GM23338 (cell line): ENCODE measurements around the gene GALM.

Experiments
- CREB1 ChIP-seq: fragments of 250-450 bp; sonication (Bioruptor Pico); IDR thresholded peaks from 2 replicates; pipeline ENCODE4 v1.5.0; 2020; ENCODE audit warnings: low read depth, mild to moderate bottlenecking, moderate library complexity
- CTCF ChIP-seq, 2 experiments: fragments of 200-600 bp in 1 of 2; sonication (generic) in 1 of 2; conservative IDR thresholded peaks; 2 replicates each; pipeline versions ENCODE4 v1.5.1 to v1.6.1; 2016 to 2017; ENCODE audit warnings: antibody characterized with exemption in 2 of 2, low read depth in 2 of 2, mild to moderate bottlenecking in 2 of 2, moderate library complexity in 1 of 2
- ETS1 ChIP-seq: IDR thresholded peaks from 2 replicates; pipeline ENCODE4 v1.6.1; 2016; ENCODE audit warnings: antibody characterized with exemption
- EZH2 ChIP-seq: fragments of 200-600 bp; sonication (generic); IDR thresholded peaks from one replicate; pipeline ENCODE4 v1.8.0; 2017; ENCODE audit warnings: antibody characterized with exemption, mild to moderate bottlenecking, low read depth; ENCODE audit not compliant: unreplicated experiment
- EZH2phosphoT487 ChIP-seq: fragments of 200-600 bp; sonication (generic); IDR thresholded peaks from one replicate; pipeline ENCODE4 v1.8.1; 2018; ENCODE audit warnings: antibody characterized with exemption; ENCODE audit not compliant: unreplicated experiment
- JUNB ChIP-seq: IDR thresholded peaks from one replicate; pipeline ENCODE4 v1.6.1; 2016; ENCODE audit warnings: antibody characterized with exemption; ENCODE audit not compliant: unreplicated experiment
- NANOG ChIP-seq: IDR thresholded peaks from 2 replicates; pipeline ENCODE4 v1.6.1; 2016; ENCODE audit warnings: antibody characterized with exemption, borderline replicate concordance
- POLR2AphosphoS5 ChIP-seq: IDR thresholded peaks from 2 replicates; pipeline ENCODE4 v1.6.1; 2016; ENCODE audit warnings: antibody characterized with exemption, low read depth
- REST ChIP-seq: IDR thresholded peaks from one replicate; pipeline ENCODE4 v1.6.1; 2018; ENCODE audit warnings: antibody characterized with exemption; ENCODE audit not compliant: unreplicated experiment
- ZNF331 ChIP-seq: fragments of 250-450 bp; sonication (Bioruptor Pico); IDR thresholded peaks from 2 replicates; pipeline ENCODE4 v1.5.0; 2020; ENCODE audit warnings: low read depth, mild to moderate bottlenecking, moderate library complexity
- ZNF462 ChIP-seq: fragments of 250-450 bp; sonication (Bioruptor Pico); IDR thresholded peaks from 2 replicates; pipeline ENCODE4 v1.5.0; 2020; ENCODE audit warnings: mild to moderate bottlenecking, moderate library complexity

- no peak for TF ChIP-seq CTCF (conservative IDR thresholded peaks at IDR 0.05; ENCODE audit: low read depth in 2 of 2)
- no peak for TF ChIP-seq CREB1
- no peak for TF ChIP-seq POLR2AphosphoS5
- TF ChIP-seq JUNB: no peak
- TF ChIP-seq REST: no peak
- TF ChIP-seq EZH2: no peak
- no peak for TF ChIP-seq EZH2phosphoT487
- TF ChIP-seq ZNF331 (CRISPR knock-in tag): no peak
- no peak for TF ChIP-seq ETS1
- no peak for TF ChIP-seq ZNF462
- no peak for TF ChIP-seq NANOG
These were observed 32.0 kb upstream of the GALM start for GRCh38 chr2:38633895-38634294.
